H9 (cell line): ENCODE measurements around the gene ZFP36L1. TPM values are rescaled to one million over a fixed set of nuclear protein-coding genes. Genes with fewer than 3 reads are reported as not detected.

Experiments
- DNase-seq: peaks from one replicate; pipeline ENCODE4 v3.0.0-alpha.2; 2017
- H2AFZ ChIP-seq: one replicate; pipeline ENCODE4 v1.6.1; 2013; ENCODE audit warnings: mild to moderate bottlenecking, low read length, control low read depth, moderate library complexity
- H2AK5ac ChIP-seq: 2 replicates; pipeline ENCODE4 v1.6.1; 2013; ENCODE audit warnings: low read length, control low read depth, mixed read lengths; ENCODE audit not compliant: insufficient read length
- H2BK120ac ChIP-seq: one replicate; pipeline ENCODE4 v1.6.1; 2013; ENCODE audit warnings: low read depth, mild to moderate bottlenecking, low read length, control low read depth, inconsistent platforms; ENCODE audit not compliant: poor library complexity, severe bottlenecking
- H2BK12ac ChIP-seq: 2 replicates; pipeline ENCODE4 v1.6.1; 2013; ENCODE audit warnings: low read length, control low read depth, mixed read lengths, low read depth; ENCODE audit not compliant: insufficient read length
- H2BK15ac ChIP-seq: 2 replicates; pipeline ENCODE4 v1.6.1; 2013; ENCODE audit warnings: low read depth, low read length, control low read depth
- H2BK20ac ChIP-seq: one replicate; pipeline ENCODE4 v1.6.1; 2013; ENCODE audit warnings: low read depth, mild to moderate bottlenecking, low read length, control low read depth, inconsistent platforms; ENCODE audit not compliant: poor library complexity, severe bottlenecking
- H2BK5ac ChIP-seq: 2 replicates; pipeline ENCODE4 v1.6.1; 2013; ENCODE audit warnings: low read length, control low read depth, mixed read lengths; ENCODE audit not compliant: insufficient read length
- H3K14ac ChIP-seq: 2 replicates; pipeline ENCODE4 v1.6.1; 2013; ENCODE audit warnings: low read length, control low read depth; ENCODE audit not compliant: insufficient read depth
- H3K18ac ChIP-seq: 2 replicates; pipeline ENCODE4 v1.6.1; 2013; ENCODE audit warnings: low read depth, mild to moderate bottlenecking, mixed read lengths, low read length, control low read depth; ENCODE audit not compliant: insufficient read length
- H3K23ac ChIP-seq: 2 replicates; pipeline ENCODE4 v1.6.1; 2013; ENCODE audit warnings: low read length, control low read depth, mixed read lengths, low read depth; ENCODE audit not compliant: insufficient read length
- H3K23me2 ChIP-seq: 2 replicates; pipeline ENCODE4 v1.6.1; 2013; ENCODE audit warnings: low read depth, mild to moderate bottlenecking, mixed read lengths, low read length, control low read depth; ENCODE audit not compliant: insufficient read length, poor library complexity, severe bottlenecking
- H3K27ac ChIP-seq: 2 replicates; pipeline ENCODE4 v1.5.1; 2013; ENCODE audit warnings: low read length, control low read depth, mixed read lengths, low read depth; ENCODE audit not compliant: insufficient read length
- H3K27me3 ChIP-seq: 2 replicates; pipeline ENCODE4 v1.6.1; 2013; ENCODE audit warnings: low read length, control low read depth, inconsistent platforms; ENCODE audit not compliant: insufficient read depth
- H3K4ac ChIP-seq: 2 replicates; pipeline ENCODE4 v1.6.1; 2013; ENCODE audit warnings: low read depth, mild to moderate bottlenecking, control low read depth, inconsistent platforms, low read length, moderate library complexity
- H3K4me1 ChIP-seq: 2 replicates; pipeline ENCODE4 v1.6.1; 2013; ENCODE audit warnings: low read length, control low read depth, inconsistent platforms; ENCODE audit not compliant: insufficient read depth
- H3K4me2 ChIP-seq: 2 replicates; pipeline ENCODE4 v1.6.1; 2013; ENCODE audit warnings: low read length, control low read depth, mixed read lengths; ENCODE audit not compliant: insufficient read length, insufficient read depth
- H3K56ac ChIP-seq: 2 replicates; pipeline ENCODE4 v1.6.1; 2013; ENCODE audit warnings: low read depth, mild to moderate bottlenecking, mixed read lengths, low read length, control low read depth; ENCODE audit not compliant: insufficient read length
- H3K79me1 ChIP-seq: 2 replicates; pipeline ENCODE4 v1.6.1; 2013; ENCODE audit warnings: low read depth, mild to moderate bottlenecking, moderate library complexity, low read length, control low read depth, inconsistent platforms; ENCODE audit not compliant: insufficient read depth, poor library complexity, severe bottlenecking
- H3K79me2 ChIP-seq: 2 replicates; pipeline ENCODE4 v1.6.1; 2013; ENCODE audit warnings: low read length, control low read depth, inconsistent platforms; ENCODE audit not compliant: insufficient read depth
- H3K9ac ChIP-seq: 2 replicates; pipeline ENCODE4 v1.6.1; 2013; ENCODE audit warnings: low read length, control low read depth, mixed read lengths; ENCODE audit not compliant: insufficient read length; ENCODE audit errors: extremely low read depth
- H3K9me3 ChIP-seq: one replicate; pipeline ENCODE4 v1.6.1; 2013; ENCODE audit warnings: low read depth, low read length, inconsistent platforms; ENCODE audit not compliant: control insufficient read depth
- H3T11ph ChIP-seq: one replicate; pipeline ENCODE4 v1.6.1; 2013; ENCODE audit warnings: mild to moderate bottlenecking, low read length, control low read depth, inconsistent platforms
- H4K20me1 ChIP-seq: one replicate; pipeline ENCODE4 v1.6.1; 2013; ENCODE audit not compliant: control insufficient read depth, insufficient read length, insufficient read depth
- H4K5ac ChIP-seq: 2 replicates; pipeline ENCODE4 v1.6.1; 2013; ENCODE audit warnings: low read depth, mild to moderate bottlenecking, mixed read lengths, low read length, control low read depth; ENCODE audit not compliant: insufficient read length
- H4K8ac ChIP-seq: replicated peaks from 2 replicates; pipeline ENCODE4 v1.6.1; 2013; ENCODE audit warnings: low read length, control low read depth, mixed read lengths, low read depth; ENCODE audit not compliant: insufficient read length
- H4K91ac ChIP-seq: 2 replicates; pipeline ENCODE4 v1.6.1; 2013; ENCODE audit warnings: low read depth, mild to moderate bottlenecking, moderate library complexity, mixed read lengths, low read length, control low read depth; ENCODE audit not compliant: insufficient read length
- H3K27ac Mint-ChIP-seq, 3 experiments: 2 replicates in 2 of 3; 3 replicates in 1 of 3; pipeline ENCODE4 v1.8.0; 2020 to 2021; ENCODE audit warnings: mixed read lengths in 3 of 3, mild to moderate bottlenecking in 1 of 3, moderate library complexity in 1 of 3
- H3K27me3 Mint-ChIP-seq: 2 replicates; pipeline ENCODE4 v1.8.0; 2021; ENCODE audit warnings: low read depth, mild to moderate bottlenecking, moderate library complexity, mixed read lengths
- H3K36me3 Mint-ChIP-seq, 3 experiments: 2 replicates in 2 of 3; 3 replicates in 1 of 3; pipeline ENCODE4 v1.8.0; 2020 to 2021; ENCODE audit warnings: low read depth in 3 of 3, mixed read lengths in 3 of 3; ENCODE audit not compliant: insufficient read depth in 1 of 3
- H3K4me1 Mint-ChIP-seq, 2 experiments: 2 replicates each; pipeline ENCODE4 v1.8.0; 2020; ENCODE audit warnings: mixed read lengths in 2 of 2
- H3K4me3 Mint-ChIP-seq, 2 experiments: 2 replicates in 1 of 2; 3 replicates in 1 of 2; pipeline ENCODE4 v1.8.0; 2020 to 2021; ENCODE audit warnings: mild to moderate bottlenecking in 2 of 2, mixed read lengths in 2 of 2, moderate library complexity in 1 of 2
- H3K9me3 Mint-ChIP-seq, 2 experiments: 2 replicates in 1 of 2; 3 replicates in 1 of 2; pipeline ENCODE4 v1.8.0; 2020; ENCODE audit warnings: mild to moderate bottlenecking in 2 of 2, mixed read lengths in 2 of 2, moderate library complexity in 1 of 2
- CTCF ChIP-seq: fragments of 200-600 bp; sonication (generic); conservative IDR thresholded peaks from 3 replicates; pipeline ENCODE4 v1.8.0; 2021; ENCODE audit warnings: antibody characterized with exemption, mild to moderate bottlenecking
- WGBS: extraction: QIAGEN DNeasy Blood & Tissue Kit; methylation state at CpG from one replicate; pipeline ENCODE4 v1.1.7; 2013; ENCODE audit warnings: missing lambda C conversion rate, low lambda C conversion rate, mixed read lengths; ENCODE audit not compliant: insufficient read length; ENCODE audit errors: extremely low coverage; 5-methylcytosine and 5-hydroxymethylcytosine counted together
- total RNA-seq: library from RNA; stranded (reverse); gene quantifications from 2 replicates; pipeline ENCODE4 v1.2.1, GENCODE V29; 2021

Gene ZFP36L1
- total RNA-seq, 1 experiment from 2014 or later = 109 TPM

- H3K18ac ChIP-seq = no peak overlapping the region
- no peak overlapping the region for H2AK5ac ChIP-seq
- H2BK120ac ChIP-seq = no peak overlapping the region
- no peak for TF ChIP-seq CTCF
- H4K91ac ChIP-seq = no peak overlapping the region
- H3K23ac ChIP-seq = no peak overlapping the region
- no peak overlapping the region for H2AFZ ChIP-seq
- H3K14ac ChIP-seq = no peak overlapping the region
- no peaks in the 10 kb centered on the region for H4K20me1 ChIP-seq
- peak; percentile 58 for DNase-seq
- H3K27ac ChIP-seq = peak overlapping the region; percentile 6
- H3K56ac ChIP-seq = no peak overlapping the region
- H2BK15ac ChIP-seq = no peak overlapping the region
- Mint-ChIP-seq H3K27ac (peak overlapping the region in 1 of 3 experiments; percentile 72; a peak in 4 of 7 replicates), H3K36me3 (peaks cover 45 to 57% (median 49%) of the 10 kb centered on the region in 3 experiments), H3K9me3 (peaks cover 5 to 8% of the 10 kb centered on the region in 2 experiments; a peak in 4 of 5 replicates), H3K4me3 (peak overlapping the region in 1 of 2 experiments; percentile 26; a peak in 1 of 5 replicates), H3K27me3 (peaks cover 2% of the 10 kb centered on the region; the same call in 1 of the 2 replicates), H3K4me1 (peaks cover 33 to 40% of the 10 kb centered on the region in 2 experiments)
- H2BK12ac ChIP-seq = no peak overlapping the region
- H3K9ac ChIP-seq = no peak overlapping the region
- no peaks in the 10 kb centered on the region for H3K27me3 ChIP-seq
- H2BK5ac ChIP-seq = no peak overlapping the region
- no peaks in the 10 kb centered on the region for H3K79me1 ChIP-seq
- H3K4me2 ChIP-seq = no peak overlapping the region
- no peak overlapping the region for H3K4ac ChIP-seq
- H3K4me1 ChIP-seq = 0 out of 2 replicates have a peak, but pooled peaks cover 2% of the 10 kb centered on the region
- peaks cover 8% of the 10 kb centered on the region for H3K23me2 ChIP-seq
- no peak overlapping the region for H4K8ac ChIP-seq
- no CpG with 5 or more reads among the region's 15 CpGs for WGBS
- no peaks in the 10 kb centered on the region for H3K9me3 ChIP-seq
- no peak overlapping the region for H4K5ac ChIP-seq
- peaks cover 25% of the 10 kb centered on the region; the same call in 1 of the 2 replicates for H3K79me2 ChIP-seq
- no peak overlapping the region for H3T11ph ChIP-seq
- H2BK20ac ChIP-seq = no peak overlapping the region
Measured at GRCh38 chr14:68787092-68787992, 5.5 kb downstream of the ZFP36L1 start.
